HG02571 (cell line): ENCODE measurements around the gene CFAP53.

ENCODE experiments used
- ATAC-seq: cut with Tn5 transposase; IDR thresholded peaks from one replicate; pipeline ENCODE4 v1.9.1; 2021; ENCODE audit warnings: mild to moderate bottlenecking, moderate library complexity; ENCODE audit not compliant: unreplicated experiment

The CFAP53 gene

DNA sequence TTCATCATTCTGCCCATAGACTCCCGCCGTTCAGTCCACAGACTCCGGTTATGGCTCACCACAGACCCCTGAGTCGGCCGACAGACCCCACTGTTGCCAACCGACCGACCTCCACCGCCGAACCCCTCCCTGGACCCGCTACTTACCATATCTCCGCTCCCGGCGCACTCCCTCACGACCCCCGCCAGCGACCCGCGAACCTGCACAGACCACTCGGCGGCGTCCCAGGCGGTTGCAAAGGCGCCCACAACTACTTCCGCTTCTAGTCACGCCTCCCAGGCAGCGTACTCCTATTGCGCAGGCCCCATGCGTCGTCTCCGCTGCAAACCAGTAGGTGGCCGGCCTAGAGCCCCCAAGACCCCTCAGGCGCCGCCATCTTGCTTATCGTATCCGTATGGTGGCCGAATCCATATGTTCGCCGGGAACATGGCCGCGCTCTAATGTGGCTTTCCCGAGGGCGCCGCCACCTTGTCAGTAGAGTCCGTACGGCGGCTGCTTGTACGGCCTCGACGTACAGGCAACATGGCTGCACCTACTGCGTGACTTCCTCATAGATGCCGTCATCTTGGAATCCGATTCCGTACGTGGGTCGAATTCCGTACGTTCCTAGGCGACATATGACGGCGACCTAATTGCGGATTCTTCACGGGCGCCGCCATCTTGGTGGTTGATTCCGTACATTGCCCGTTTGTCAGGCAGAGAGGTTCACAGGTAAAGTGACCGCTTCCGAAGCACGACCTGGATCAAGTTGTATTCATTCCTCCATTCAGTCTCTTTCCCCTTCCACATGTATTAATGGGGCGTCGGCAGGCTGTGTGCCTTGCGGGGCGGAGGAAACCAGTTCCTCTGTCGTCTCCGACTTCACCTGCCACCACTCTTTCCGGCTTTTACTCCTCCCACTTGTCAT is 21.4 kb upstream of the CFAP53 start, which contains the start of gene CXXC1:
Gene CXXC1 (minus strand): TSS at position 252 of the 907 bp plus-strand sequence. CDS start 103 bp downstream, at position 149.
- ATAC-seq: peak; percentile 85

DNA sequence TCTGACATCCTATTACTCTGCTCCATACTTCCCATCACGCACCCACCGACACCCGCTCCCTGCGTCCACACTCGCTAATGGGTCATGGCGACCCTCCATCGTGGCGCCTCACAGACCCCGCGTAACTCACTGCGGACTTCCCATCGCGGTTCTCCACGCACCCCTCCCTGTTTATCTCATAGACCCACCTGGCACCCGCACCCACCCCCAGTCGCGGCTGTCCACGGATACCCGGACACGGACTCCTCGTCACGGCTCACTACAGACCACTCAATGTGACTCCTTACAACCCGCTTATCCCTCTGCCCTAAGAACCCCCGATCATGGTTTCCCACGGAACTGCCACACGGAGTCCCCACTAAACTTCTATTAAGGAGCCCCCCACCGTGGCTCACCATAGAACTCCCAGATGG is 20.7 kb upstream of the CFAP53 start:
- peak; percentile 1 for ATAC-seq

DNA sequence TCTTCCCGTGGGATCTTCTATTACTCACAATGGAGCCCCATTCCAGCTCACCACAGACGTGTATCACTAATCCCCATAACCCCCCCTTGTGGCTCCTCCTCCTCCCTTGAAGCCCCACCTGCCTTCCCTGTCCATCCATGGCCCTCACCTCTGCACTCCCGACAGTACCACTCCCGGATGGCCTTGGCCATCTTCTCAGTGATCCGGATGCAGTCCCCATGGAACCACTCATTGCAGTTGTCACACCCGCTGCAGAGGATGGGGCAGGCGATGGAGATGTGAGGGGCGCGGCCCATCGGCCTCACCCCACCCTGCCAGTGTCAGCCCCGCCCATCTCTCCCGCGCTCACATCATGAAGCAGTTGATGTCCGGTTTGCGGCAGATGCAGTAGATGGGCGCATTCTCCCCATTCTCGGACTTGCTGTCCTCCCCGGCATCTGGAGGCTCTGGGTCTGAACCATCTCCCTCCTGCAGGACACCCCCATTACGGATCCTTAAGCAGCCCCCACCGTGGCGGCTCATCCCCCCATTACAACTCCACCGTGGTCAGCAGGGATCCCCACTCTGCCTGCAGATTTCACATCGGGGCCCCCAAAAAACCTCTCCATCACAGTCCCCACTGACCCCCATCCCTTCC is 20.2 kb upstream of the CFAP53 start:
- no peak for ATAC-seq

DNA sequence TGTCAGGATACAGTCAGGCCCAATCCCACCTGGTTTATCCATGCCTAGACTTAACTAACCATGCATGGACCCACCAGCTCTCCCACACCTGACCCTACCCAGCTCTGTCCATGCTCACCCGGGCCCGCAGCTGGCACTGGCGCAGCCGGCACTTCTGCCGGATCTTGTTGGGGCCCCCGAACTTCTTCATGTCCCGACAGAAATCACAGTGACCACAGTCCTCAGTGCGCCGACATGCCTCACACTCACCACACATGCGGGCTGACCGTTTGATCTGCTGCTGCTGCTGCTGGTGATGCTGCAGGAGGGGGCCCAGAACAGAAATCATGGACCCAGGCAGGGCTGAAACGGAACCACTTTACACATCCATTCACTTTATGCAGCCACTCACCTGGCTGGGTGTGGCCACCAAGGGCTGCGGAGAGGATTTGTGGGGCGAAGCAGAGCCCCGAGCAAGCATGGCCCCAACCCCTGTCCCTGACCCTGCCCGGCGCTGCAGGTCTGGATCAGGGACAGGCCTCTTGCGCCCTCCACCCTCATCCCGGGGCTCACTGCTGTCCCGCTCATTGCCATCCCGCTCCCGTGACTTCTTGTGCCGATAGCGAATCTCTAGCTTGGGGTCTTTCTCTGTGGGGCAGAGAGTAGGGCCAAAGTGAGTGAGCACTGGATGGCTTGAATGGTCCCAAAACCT is 19.5 kb upstream of the CFAP53 start:
- no peak for ATAC-seq

DNA sequence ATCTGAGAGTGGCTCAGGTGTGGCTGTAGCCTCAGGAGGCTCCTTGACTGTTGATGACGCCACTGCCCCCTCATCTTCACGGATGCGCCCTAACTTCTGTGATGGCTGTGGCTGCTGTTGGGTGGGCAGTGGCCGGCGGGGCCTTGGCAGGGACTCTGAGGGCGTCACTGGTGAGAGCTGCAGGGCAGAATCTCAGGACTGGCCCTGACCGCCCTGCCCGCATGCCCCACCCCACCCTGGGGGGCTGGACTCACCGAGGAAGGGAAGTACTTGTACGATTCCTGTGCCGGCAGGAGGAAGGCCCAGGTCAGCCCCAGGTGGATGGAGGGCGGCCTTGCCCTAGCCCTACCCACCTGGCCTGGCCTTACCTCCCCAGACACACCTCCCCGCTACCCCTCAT is 18.8 kb upstream of the CFAP53 start:
- no peak for ATAC-seq

DNA sequence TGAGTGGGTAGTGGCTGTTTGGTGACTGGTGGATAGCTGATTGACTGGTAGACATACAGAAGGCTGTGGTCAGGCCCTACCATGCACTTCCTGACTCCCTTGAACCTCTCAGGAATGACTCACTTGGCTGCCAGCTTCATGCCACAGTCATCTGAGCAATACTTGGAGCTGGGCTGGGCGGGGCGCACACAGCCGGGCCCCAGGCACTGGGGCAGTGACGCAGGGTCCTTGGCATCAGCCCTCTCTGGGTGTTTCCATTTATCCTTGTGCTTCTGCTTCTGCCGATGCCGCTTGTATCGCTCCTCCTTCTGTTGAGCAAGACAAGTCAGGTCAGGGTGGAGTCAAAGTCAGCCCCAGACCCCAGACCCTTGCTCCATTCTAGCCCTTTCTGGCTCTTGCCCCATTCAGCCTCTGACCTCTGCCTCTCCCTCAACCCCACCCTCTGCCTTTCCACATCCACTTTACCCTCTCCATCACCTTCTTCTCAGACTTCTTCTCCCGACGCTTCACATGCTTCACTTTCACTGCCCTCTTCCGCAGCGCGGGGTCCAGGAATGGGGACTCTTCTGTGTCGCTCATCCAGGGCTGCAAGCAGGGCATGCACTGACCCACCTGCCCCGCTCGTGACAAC is 18.1 kb upstream of the CFAP53 start:
- ATAC-seq: no peak

DNA sequence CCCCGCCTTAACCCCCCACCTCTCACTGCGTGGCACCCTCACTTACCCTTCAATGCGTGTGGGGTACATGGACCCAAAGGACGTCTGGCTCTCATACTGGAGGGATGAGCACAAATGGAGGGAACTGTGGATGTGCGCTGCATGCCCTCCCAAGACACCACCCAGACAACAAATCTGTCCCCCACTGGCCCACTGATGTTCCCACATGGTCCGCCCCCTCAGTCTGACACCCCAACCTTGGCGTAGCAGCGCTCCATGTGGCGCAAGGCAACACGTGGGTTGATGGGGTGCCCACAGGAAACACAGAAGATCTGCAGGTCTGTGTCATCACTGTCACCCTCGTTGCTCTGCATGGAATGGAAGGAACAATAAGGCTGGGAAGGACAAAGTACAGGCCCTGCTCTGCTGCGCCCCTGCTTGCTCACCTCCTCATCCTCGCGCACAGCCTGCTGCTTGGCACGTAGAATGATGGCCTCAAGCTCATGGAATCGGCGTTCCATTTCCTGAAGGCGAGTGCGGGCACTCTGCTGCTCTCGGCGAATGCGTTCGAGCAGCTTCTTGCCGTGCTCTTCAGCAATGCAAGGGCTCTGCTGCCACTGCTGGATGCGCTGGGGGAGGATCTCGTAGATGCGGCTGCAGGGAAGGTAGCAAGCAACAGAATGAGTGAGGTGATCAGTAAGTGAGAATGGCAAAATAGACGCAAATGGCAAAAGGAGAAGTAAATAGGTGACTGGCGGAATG is 17.3 kb upstream of the CFAP53 start:
- ATAC-seq: no peak

DNA sequence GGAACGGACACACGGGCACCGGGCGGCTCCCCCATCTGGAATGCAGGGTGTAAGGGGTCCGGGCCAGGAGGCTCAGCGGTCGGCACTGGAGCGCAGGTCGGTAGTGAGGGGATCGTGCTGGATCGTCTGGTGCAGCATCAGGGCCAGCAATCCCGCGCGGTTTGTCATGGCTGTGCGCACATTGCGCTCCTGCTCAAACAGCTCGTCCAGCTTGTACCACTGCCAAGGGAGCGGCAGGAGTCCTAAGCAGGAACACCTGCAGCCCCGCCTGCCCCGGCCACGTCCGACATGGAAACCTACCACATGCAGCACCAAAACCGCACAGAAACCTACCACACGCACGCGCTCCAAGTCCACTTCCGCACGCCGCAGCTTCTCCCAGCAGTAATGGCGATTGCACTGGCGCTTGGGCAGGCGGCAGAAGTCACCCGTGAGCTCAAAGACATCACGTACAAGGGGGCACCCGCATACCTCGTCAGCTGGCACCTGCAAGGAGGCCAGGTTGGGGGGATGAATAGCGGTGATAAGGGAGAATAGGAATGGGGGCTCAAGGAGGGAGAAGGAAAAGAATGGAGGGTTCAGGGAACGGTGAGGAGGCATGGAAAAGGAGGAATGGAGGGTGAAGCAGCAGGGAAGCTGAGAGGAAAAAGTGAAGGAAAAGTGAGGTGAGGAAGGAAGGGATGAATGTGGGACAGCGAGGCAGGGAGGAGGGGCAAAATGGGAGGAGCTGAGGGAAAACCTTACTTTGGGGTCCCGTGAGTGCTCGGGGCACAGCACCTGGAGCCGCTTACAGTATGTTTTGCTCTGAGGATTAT is 16.4 kb upstream of the CFAP53 start:
- no peak for ATAC-seq

DNA sequence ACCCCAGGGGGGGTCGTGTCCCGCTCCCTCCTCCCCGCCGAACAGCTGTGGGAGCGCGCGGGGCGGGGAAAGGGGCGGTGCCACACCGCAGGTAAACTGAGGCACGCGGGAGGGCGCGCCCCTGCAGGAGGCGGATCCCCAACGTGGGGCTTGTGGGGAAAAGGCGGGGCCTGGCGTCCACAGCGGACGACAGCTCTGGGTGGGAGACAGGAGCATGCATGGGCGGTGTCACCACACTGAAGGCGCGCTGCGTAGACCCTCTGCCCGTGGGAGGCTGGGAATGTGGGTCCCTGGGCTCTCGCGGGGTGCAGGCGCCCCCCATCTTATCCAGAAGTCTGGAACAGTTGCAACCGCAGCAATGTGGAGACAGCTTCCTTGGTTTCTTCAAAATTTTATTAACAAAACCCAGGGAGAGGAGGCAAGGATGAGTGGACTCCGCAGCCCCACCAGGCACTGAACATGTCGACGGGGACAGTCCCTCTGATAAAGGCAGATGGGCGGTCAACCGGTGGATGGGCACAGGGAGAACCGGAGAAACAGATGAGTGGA is 15.8 kb upstream of the CFAP53 start:
- no peak for ATAC-seq

DNA sequence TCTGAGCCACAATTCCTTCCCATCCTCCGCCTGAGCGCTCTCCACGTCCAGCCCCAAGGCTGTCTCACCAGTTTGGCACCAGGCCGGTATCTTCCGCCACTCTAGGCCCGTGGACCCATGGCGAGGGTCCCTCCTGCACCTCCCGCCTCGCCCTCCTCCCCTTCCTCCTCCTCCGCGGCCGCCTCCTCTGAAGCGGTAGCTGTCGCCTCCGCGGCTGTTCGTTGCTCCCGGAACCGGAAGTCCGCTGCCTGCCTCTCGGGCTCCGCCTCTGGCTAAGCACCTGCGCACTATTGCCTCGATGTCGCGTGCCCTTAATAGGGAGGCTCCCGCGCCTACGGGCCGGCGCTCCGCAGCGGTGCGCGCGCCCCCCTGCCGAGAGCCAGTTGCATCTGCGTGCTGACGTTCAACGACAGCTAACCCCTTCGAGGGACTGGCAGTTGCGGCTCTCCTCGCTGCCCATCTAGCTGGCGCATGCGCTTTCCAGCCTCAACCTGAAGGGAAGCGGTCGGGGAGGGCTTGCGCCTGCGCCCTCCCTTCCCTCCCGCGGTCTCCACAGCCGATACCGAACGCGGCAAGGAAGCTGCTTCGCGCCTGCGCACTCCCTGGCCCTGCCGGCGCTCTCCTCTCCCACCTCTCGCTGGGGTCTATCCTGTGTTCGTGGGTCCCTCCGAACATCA is 15.1 kb upstream of the CFAP53 start, which contains the start of gene MBD1:
Gene MBD1 (minus strand): TSS at position 229 of the 677 bp plus-strand sequence. CDS start 1,531 bp downstream, outside the sequence.
- peak; percentile 93 for ATAC-seq

DNA sequence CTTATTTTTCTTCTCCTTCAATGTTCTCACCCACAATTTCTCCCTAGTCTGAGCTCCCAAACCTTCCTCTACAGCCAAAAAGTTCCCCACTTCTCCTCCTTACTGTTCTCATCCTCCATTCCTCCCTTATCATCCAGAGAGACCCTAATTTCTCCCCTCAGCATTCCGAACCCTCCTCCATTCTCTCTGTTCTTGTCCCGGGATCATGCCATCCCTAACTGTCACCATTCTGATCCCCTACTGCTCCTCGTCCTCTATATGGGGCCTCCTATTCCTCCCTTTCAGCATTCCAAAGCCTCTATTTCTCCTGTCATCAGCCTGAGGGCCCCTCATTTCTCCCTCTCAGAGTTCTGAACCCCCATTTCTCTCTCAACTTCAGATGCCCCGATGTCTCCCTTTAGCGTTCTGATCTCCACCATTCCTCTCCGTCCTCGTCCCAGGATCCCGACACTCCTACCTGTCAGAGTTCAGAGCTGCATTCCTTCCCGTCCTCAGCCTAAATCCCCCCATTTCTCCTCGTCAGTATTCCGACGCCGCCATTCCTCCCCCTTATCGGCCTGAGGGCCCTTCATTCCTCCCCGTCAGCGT is 14.5 kb upstream of the CFAP53 start:
- no peak for ATAC-seq

DNA sequence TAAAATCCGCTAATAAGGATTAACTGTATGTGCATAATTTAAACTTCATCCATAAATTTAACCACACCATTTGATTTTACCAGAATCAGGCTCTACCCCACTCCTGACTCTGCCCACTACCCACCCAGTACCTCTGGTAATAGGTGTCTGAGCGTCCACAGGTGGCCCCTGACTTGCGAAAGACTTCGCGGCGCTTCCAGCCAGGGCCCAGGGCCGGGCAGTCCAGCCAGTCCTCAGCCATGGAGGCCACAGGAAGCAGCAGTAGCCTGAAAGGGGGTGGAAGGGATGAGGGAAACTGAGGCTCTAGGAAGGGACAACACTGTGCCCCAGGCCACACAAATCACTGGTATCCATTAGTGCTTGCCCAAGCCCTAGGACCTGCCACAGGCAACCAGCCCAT is 13.5 kb upstream of the CFAP53 start:
- no peak for ATAC-seq

DNA sequence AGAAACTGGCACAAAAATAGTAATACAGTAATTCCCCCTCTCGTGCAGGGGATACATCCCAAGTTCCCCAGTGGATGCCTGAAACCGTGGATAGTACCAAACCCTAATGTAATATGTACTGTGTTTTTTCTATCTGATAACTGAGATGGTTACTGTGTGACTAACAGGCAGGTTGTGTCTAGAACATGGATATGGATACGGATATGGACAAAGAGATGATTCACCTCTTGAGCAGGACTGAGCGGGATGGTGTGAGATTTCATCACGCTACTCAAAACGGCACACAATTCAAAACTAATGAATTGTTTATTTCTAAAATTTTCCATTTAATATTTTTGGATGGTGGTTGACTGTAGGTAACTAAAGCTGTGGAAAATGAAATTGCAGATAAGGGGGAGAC is 11.6 kb upstream of the CFAP53 start:
- ATAC-seq: no peak

DNA sequence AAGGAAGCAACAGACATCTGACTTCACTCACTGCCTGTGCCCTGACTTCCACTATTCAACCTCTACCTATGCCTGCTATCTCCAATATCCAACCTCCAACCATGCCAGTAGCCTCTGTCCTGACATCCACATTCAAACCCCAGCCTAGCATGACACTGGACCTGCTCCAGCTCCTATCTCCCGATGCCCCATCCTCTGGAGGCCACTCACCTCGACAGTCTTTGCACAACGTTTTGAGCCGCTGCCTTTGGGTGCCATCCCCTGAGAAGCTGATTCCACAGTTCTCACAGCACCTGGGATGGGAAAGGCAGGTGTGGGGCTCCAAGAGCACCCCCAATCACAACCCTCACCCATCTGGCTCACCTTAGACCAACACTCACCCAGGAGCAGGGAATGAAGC is 10.2 kb upstream of the CFAP53 start:
- no peak for ATAC-seq

DNA sequence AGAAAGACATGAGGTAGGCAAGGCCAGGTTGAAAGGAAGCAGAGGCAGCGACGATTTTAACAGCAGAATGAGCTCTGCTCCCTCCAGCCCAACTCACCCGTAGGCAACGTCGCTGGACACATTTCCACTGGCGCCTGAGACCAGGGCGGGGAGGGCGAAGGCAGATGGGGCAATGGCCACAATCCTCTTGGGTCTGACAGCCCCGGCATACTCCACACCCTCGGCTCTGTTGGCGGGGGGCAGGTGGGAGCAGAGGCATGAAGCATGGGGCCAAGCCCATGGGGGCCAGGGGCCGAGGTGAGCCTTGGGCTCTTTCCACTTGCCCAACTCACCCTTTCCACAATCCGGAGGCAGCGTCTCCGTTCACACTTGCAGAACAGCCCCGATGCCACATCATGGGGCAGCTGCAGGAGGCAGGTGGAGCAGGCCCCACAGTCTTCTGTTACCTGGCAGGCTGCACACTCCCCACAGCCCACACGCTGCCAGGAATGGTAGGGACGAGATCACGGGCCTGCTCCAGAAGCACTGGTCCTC is 9.3 kb upstream of the CFAP53 start:
- ATAC-seq: no peak

DNA sequence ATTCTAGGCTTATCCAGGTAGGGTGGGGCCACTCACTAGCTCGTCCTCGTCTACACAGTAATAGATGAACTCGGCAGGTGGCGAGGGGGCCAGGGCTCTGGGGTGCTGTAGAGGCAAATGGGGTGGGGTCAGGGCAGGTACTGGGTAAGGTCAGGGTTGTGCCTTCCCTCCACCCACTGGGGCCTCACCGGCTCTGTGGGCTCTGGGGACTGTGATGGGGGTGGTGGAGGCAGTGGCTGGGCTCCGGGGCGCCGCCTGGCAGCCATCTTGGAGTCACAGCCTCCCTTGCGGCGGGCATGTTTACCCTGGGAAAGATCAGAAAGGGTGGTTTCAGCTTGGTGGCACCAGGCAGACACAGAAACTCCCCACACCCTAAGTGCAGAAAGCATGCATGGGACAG is 8.6 kb upstream of the CFAP53 start:
- ATAC-seq: no peak

DNA sequence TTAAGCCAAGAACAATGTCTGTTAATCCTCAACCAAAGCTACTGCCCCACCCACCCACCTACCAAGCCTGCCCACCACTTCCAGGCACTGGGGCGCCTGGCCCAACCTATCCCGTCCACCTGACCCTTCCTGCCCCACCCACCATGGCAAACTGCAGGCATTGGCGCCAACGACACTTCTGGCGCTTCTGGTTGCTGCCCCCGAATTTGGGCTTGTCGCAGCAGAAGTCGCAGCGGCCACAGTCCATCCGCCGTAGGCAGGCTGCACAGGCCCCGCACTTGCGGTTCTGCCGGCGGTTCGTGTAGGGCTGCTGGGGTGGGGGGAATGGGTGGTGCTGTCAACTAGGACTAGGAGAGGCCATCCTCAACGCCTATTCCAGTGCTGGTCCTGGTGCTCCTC is 7.7 kb upstream of the CFAP53 start:
- ATAC-seq: no peak
